Measurements from ENCODE around the gene PCCB.
"Not testable (repeated sequence)": the region's sequence is repeated elsewhere in the genome, so short reads cannot be mapped to it uniquely, and the experiment has no call there.

PCCB gene

DNA sequence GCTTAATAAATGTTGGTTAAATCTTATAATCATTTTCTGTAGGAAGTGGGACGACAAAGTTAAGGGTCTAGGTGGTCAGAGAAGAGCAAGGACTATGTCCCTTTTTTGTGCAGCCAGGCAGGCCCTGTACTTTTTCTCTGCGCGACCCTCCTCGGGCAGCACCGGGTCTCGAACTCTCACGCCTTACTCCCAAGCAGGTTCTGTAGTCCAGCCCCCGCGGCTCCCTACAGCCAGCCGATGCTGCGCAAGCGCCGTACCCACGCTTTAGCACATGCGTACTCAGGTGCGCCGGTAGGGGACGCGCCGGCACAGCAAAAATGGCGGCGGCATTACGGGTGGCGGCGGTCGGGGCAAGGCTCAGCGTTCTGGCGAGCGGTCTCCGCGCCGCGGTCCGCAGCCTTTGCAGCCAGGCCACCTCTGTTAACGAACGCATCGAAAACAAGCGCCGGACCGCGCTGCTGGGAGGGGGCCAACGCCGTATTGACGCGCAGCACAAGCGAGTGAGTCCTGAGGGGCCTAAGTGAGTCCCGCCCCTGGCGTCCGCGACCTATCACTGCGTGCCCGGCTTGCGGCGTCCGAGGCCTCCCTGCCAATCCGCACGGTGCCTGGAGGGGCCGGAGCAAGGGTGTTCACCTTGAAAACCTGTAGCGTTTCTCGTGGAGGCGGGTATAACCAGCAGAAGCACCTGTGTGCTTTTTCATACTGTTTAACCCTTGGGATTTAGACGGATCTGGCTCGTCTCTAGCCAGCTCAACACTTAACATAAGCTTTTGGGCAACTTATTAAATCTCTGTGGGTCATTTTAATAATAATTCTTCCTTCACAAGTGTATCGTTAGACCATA lies at the start of gene PCCB:
Gene PCCB (plus strand): TSS at position 282 of the 844 bp plus-strand sequence. CDS start 36 bp downstream, at position 318.
- peak; percentile 91 for DNase-seq

DNA sequence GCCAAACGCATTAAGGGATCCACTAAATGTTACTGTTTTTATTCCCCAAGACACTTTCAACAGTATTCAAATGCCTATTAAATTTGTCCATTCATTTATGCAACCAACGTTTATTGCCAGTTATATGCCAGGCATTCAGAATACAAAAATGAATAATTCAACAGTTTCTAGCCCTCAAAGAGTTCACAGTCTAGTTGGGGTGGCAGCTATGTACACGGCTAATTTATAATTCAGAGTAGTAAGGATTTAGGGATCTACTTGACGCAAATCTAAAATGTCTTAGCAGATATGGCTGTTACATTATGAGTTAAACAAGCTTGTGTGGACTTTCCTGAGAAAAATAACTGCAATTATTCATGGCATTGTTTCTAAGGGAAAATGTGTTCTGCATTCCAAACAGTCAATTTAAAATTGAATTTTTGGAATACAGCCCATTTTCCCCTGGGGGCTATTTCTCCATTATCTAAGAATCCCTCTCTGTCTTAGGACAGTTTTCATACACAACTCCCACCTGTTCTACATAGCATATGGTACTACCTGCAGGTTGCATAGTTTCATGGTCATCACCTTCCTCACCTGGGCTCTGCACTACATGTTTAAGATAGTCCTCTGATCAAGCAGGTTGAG lies 42.5 kb upstream of the PCCB start:
- DNase-seq, result no peak

GRCh38 chr3:136209921-136210320 lies 40.2 kb upstream of the PCCB start:
- no peak for DNase-seq

- no peak for DNase-seq
Measured at GRCh38 chr3:136211547-136211946, 38.6 kb upstream of the PCCB start.

DNA sequence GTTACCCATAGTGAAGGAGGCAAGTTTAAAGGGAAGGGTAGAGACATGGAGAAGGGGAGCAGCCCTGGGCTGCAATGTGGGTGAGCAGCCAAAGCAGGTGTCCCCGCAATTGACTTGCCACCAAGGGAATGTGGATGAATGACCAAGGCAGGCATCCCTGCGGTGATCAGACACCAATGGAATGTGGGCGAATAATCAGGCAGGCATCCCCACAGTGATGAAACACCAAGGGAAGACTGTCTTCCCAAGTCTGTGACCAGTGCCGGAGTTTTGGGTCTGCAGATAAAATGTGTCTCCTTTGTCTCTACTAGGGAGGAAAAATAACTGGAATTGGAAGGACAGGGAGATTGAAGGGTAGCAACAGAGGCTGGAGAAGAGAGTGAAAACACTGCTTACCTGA lies 27.4 kb upstream of the PCCB start:
- not testable (repeated sequence) for DNase-seq

DNA sequence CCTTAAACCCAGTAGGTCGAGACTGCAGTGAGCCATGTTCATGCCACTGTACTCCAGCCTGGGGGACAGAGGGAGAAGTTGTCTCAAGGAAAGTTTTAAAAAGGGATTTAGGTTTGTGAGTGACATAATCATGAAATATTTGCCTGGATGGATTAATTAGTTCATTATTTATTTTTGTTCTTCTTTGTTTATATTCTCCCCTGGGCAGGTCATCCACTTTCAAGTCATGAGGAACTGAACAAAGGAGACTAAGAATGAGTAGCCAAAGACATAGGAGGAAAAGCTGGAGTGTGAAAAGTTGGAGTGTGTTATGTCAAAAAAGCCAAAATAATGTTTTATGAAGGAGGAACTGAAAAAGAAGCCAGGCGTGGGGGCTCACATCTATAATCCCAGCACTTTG lies 17.7 kb upstream of the PCCB start:
- no peak for DNase-seq

GRCh38 chr3:136235545-136235944 lies 14.6 kb upstream of the PCCB start:
- no peak for DNase-seq

DNA sequence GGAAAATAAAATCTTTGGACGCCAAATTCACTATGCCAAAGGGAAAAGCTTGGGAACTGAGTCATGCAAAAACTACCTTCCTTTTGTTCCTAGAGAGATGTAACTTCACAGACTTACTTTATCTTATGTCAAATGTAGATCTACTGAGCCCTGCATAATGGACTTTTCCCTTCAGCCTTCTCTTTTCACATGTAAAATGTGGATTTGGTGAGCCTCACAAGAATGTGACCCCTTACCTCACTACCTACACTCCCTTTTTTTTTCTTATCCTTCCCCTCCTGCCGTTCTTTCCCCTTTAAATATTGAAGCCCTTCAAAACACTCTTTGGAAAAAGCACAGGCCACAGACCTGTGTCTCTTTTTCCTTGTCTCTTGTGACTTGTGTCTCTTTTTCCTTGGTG lies 14.0 kb upstream of the PCCB start:
- DNase-seq, result no peak

GRCh38 chr3:136237103-136237502 lies 13.0 kb upstream of the PCCB start:
- DNase-seq, result no peak

GRCh38 chr3:136237961-136238649 lies 12.0 kb upstream of the PCCB start:
- no peak for DNase-seq

- no peak for DNase-seq
Measured at GRCh38 chr3:136239094-136239493, 11.0 kb upstream of the PCCB start.

GRCh38 chr3:136245691-136246090 lies 4.4 kb upstream of the PCCB start:
- DNase-seq, result no peak

DNA sequence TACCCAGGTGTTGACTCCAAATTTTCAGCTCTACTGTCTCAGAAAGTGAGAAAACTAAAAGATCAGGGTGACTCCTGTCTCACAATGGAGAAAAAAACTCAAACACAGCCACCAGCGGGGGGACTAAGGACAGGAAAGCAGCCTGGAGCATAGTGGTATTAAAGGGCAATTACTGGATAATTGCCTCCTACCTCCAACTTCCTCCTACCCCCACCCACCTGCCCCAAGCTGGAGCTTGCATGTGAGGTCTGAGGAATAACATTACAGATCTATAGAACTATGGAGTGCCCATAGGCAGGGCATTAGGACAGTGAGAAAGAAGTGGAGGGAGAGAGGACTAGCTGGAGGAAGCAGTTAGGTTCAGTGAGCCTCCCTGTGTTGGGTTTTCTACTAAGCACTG lies 2.7 kb upstream of the PCCB start:
- no peak for DNase-seq

- DNase-seq, result no peak
Measured at GRCh38 chr3:136247855-136248590, 2.1 kb upstream of the PCCB start.

GRCh38 chr3:136249091-136249490 lies 1.0 kb upstream of the PCCB start:
- no peak for DNase-seq

DNA sequence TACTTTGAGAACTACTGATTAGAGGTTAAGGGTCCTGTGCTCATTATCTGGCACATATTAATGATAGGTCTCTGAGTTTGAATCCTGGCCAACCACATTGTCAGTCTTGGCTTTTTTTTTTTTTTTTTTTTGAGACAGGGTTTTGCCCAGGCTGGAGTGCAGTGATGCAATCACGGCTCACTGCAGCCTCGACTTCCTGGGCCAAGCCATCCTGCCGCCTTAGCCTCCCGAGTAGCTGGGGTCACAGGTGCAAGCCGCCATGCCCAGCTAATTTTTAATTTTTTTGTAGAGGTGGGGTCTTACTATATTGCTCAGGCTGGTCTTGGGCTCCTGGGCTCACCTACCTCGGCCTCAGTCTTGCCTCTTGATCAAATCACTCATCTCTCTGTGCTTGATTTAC lies 547 bp upstream of the PCCB start:
- DNase-seq, result no peak

DNA sequence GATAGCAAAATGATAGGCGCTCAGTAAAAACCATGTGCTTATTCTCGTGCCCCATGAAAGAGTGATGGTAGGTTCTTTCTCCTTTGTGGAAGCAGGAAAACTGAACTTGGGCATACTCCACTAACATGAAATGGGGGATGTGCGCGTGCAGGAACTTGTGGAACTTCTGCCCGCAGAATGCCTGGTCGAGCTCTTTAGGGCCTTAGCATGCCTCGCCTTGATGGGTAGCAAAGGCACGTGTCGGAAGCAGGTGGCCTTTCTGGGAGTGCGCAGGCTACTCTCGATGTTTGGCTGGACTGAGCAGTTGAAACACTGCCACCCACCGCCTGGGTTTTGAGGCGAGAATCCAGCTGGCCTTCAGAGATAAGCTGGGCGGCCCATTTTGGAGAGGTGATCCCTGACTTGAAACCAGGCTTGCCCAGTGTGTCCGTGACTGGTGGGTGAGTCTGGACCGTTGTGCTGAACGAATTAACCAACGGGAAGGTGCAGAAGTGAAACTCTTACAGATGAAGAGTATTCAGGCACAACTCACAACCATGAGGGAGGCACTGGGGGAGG lies 842 bp downstream of the PCCB start:
- DNase-seq, result peak; percentile 25

DNA sequence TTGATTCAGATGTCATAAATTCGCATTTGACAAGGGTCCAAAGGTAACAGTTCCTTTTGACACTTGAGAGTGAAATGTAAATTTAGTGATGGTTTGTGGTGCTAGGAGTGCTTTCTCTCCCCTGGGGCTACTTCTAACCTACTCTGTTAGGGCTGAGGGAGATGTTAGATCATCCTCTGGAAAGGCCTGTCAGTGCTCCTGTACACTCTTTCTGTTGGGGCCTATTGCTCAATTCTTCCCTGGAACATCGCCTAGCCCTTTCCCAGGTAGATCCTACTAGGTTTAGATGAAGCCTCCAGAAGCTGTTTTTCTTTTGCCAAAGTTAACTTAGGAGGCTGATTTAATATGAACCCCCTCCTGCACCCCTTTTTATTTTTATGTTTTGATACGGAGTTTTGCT lies 1.4 kb downstream of the PCCB start:
- DNase-seq, result no peak

DNA sequence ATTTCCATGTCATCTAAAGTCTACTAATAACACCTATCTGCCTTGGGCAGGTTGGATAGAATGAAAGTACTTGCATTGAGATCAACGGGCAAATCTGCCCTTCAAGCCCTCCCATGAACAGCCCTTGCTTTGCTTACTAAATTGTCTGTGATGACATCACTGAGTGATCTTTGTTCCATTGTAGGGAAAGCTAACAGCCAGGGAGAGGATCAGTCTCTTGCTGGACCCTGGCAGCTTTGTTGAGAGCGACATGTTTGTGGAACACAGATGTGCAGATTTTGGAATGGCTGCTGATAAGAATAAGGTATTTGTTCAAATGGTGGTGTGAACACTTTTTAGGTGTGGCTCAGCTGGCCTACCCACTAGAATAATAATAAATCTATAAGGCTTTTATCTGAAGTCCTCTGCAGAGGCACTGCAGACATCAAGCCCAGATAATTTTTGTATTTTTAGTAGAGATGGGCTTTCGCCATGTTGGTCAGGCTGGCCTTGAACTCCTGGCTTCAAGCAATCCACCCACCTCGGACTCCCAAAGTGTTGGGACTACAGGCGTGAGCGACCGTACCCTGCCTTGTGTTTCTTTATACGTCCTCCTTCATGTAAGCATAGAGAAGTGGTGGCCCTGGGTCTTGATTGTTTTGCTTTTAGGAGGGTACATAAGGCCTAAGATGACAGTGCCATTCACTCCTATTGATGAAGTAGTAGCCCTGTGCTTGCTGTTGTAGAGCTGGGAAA lies 5.7 kb downstream of the PCCB start:
- DNase-seq, result no peak

DNA sequence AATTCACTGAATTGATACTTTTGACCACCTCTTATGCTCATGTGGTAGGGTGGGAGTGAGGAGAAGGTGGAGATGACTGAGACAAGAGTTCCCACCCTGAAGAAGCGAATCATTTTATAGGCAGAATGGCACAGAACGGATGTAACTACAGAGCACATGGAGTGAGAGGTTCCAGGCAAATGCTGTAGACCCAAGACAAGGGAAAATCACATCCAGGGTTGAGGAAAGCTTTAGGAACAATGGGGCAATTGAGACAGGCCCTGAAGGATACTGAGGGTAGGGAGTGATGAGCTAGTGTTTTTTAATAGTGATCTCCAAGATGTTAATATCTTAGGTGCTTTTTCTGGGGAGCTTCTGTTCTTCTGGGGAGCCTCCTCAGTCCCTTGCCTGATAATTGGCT lies 8.1 kb downstream of the PCCB start:
- no peak for DNase-seq

DNA sequence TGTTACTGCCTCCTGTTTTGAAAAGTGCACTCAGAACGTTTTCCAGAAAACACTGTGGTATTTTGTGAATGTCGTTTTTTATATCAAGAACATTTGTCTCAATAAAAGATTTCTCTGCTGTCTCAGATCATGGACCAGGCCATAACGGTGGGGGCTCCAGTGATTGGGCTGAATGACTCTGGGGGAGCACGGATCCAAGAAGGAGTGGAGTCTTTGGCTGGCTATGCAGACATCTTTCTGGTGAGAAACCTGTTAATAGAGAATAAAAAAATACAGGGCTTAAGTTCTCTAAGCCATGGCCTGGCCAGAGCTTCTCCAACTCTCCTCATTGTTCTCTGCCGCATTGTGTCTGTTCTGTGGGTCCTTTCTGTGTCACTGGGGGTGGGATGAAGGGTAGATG lies 11.7 kb downstream of the PCCB start:
- no peak for DNase-seq

GRCh38 chr3:136262559-136262958 lies 12.4 kb downstream of the PCCB start:
- no peak for DNase-seq

Measured in NCI-H446 treated with DMSO at 0.1 percent for 48 hours (cell line).